ENCODE results near the gene MICOS13. TPM values are rescaled to one million over a fixed set of nuclear protein-coding genes. Genes with fewer than 3 reads are reported as not detected.
"Not testable (repeated sequence)": the region's sequence is repeated elsewhere in the genome, so short reads cannot be mapped to it uniquely, and the experiment has no call there.

MICOS13 gene
- total RNA-seq, 2 donors from 2014 or later = 26.3 to 35.0 TPM

- H3K9me3 Mint-ChIP-seq = peaks cover 25% of the 10 kb centered on the region
- TF ChIP-seq, protein P1, sequence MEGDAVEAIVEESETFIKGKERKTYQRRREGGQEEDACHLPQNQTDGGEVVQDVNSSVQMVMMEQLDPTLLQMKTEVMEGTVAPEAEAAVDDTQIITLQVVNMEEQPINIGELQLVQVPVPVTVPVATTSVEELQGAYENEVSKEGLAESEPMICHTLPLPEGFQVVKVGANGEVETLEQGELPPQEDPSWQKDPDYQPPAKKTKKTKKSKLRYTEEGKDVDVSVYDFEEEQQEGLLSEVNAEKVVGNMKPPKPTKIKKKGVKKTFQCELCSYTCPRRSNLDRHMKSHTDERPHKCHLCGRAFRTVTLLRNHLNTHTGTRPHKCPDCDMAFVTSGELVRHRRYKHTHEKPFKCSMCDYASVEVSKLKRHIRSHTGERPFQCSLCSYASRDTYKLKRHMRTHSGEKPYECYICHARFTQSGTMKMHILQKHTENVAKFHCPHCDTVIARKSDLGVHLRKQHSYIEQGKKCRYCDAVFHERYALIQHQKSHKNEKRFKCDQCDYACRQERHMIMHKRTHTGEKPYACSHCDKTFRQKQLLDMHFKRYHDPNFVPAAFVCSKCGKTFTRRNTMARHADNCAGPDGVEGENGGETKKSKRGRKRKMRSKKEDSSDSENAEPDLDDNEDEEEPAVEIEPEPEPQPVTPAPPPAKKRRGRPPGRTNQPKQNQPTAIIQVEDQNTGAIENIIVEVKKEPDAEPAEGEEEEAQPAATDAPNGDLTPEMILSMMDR (conservative IDR thresholded peaks at IDR 0.05) = no peak
- no peaks in the 10 kb centered on the region for H3K4me1 ChIP-seq (ENCODE audit: control insufficient read depth, insufficient read depth, low read length)
- H3K4me3 ChIP-seq (ENCODE audit: low read length) = no peak overlapping the region
- no peak overlapping the region for H3K27ac ChIP-seq (ENCODE audit: low read depth, low read length)
- no peaks in the 10 kb centered on the region for H3K4me1 Mint-ChIP-seq
- no peak overlapping the region for H3K27ac Mint-ChIP-seq
- 94 to 96% methylated on average over 31 to 40 of the region's 40 CpGs for WGBS, 2 experiments (ENCODE audit: insufficient coverage in 1 of 2, insufficient read length in 1 of 2)
- peaks cover 72% of the 10 kb centered on the region for H3K36me3 Mint-ChIP-seq (ENCODE audit: low read depth)
- H3K9me3 ChIP-seq (ENCODE audit: control insufficient read depth, low read length) = peaks cover 10% of the 10 kb centered on the region
- no peak for DNase-seq
- no peaks in the 10 kb centered on the region for H3K27me3 ChIP-seq (ENCODE audit: control insufficient read depth, insufficient read depth, low read length, poor library complexity, severe bottlenecking)
- no peak overlapping the region for H3K9ac ChIP-seq (ENCODE audit: extremely low read depth, low read length, poor library complexity, severe bottlenecking)
- no peak overlapping the region for H3K4me3 Mint-ChIP-seq
- H3K27me3 Mint-ChIP-seq (ENCODE audit: insufficient read depth) = no peaks in the 10 kb centered on the region
- peaks cover 50% of the 10 kb centered on the region for H3K36me3 ChIP-seq (ENCODE audit: control insufficient read depth, insufficient read depth, low read length)
Observed at GRCh38 chr19:5703819-5704818, 23.8 kb upstream of the MICOS13 start.

- DNase-seq; H3K4me3 ChIP-seq (ENCODE audit: low read length); H3K4me3 Mint-ChIP-seq; H3K9ac ChIP-seq (ENCODE audit: extremely low read depth, low read length, poor library complexity, severe bottlenecking); H3K27me3 Mint-ChIP-seq (ENCODE audit: insufficient read depth); H3K27me3 ChIP-seq (ENCODE audit: control insufficient read depth, insufficient read depth, low read length, poor library complexity, severe bottlenecking); H3K27ac Mint-ChIP-seq; H3K4me1 ChIP-seq (ENCODE audit: control insufficient read depth, insufficient read depth, low read length); H3K4me1 Mint-ChIP-seq; H3K27ac ChIP-seq (ENCODE audit: low read depth, low read length): not testable (repeated sequence)
- peaks cover 70% of the 10 kb centered on the region for H3K36me3 Mint-ChIP-seq (ENCODE audit: low read depth)
- H3K36me3 ChIP-seq (ENCODE audit: control insufficient read depth, insufficient read depth, low read length) = peaks cover 47% of the 10 kb centered on the region
- H3K9me3 Mint-ChIP-seq = peaks cover 25% of the 10 kb centered on the region
- peaks cover 10% of the 10 kb centered on the region for H3K9me3 ChIP-seq (ENCODE audit: control insufficient read depth, low read length)
- WGBS, 2 experiments (ENCODE audit: insufficient coverage in 1 of 2, insufficient read length in 1 of 2) = 83% methylated on average over 7 of the region's 28 CpGs; no CpG with 5 or more reads in 1 of the 2 experiments
Observed at GRCh38 chr19:5702053-5702410, 21.7 kb upstream of the MICOS13 start.

DNA sequence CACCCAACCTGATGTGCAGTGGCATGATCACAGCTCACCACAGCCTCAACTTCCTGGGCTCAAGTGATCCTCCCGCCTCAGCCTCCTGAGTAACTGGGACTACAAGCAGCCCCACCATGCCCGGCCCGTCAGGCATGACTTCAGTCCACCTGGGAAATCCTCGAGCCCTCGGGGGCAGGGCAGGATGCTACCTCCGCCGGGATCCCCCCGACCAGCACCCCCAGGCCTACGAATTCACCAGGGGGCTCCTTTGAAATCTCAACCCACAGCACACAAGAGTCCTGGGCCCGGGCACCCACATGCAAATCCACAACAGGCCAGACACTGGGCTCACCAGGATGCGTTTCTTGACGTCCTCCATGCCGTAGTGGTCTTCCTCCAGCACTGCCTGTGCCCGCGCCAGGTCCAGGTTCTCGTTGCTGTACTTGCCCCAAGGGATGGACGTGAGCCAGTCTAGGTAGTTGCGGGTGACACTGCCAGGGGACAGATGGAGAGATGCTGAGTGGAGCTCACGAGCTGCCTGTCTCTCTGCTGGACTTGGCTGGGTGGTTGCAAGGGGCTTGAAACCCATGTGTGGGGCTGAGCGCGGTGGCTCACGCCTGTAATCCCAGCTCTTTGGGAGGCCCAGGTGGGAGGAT is 20.3 kb upstream of the MICOS13 start:
- no peaks in the 10 kb centered on the region for H3K4me1 Mint-ChIP-seq
- 96 to 98% methylated on average over 13 to 22 of the region's 22 CpGs for WGBS, 2 experiments (ENCODE audit: insufficient coverage in 1 of 2, insufficient read length in 1 of 2)
- Histone ChIP-seq H3K27me3 (ENCODE audit: control insufficient read depth, insufficient read depth, low read length, poor library complexity, severe bottlenecking) (no peaks in the 10 kb centered on the region), H3K4me3 (ENCODE audit: low read length) (no peak overlapping the region), H3K4me1 (ENCODE audit: control insufficient read depth, insufficient read depth, low read length) (no peaks in the 10 kb centered on the region), H3K36me3 (ENCODE audit: control insufficient read depth, insufficient read depth, low read length) (peaks cover 41% of the 10 kb centered on the region), H3K27ac (ENCODE audit: low read depth, low read length) (no peak overlapping the region), H3K9me3 (ENCODE audit: control insufficient read depth, low read length) (peaks cover 10% of the 10 kb centered on the region), H3K9ac (ENCODE audit: extremely low read depth, low read length, poor library complexity, severe bottlenecking) (no peak overlapping the region)
- H3K27ac Mint-ChIP-seq = no peak overlapping the region
- no peak for DNase-seq
- TF ChIP-seq, protein P1 (conservative IDR thresholded peaks at IDR 0.05) = no peak
- peaks cover 61% of the 10 kb centered on the region for H3K36me3 Mint-ChIP-seq (ENCODE audit: low read depth)
- no peaks in the 10 kb centered on the region for H3K27me3 Mint-ChIP-seq (ENCODE audit: insufficient read depth)
- no peak overlapping the region for H3K4me3 Mint-ChIP-seq
- H3K9me3 Mint-ChIP-seq = peaks cover 25% of the 10 kb centered on the region

All from endodermal cell (in vitro differentiated cells).